Duodenal mucosa (tissue), 2 donors: ENCODE data around the gene KRT25.
A peak's percentile ranks its signal among the peaks of the same experiment; 100 is the strongest.

ENCODE experiments used
- H3K27ac ChIP-seq: one replicate; pipeline ENCODE4 v1.7.0; 2013; ENCODE audit warnings: low read depth, low read length
- H3K27me3 ChIP-seq, 2 donors: one replicate each; pipeline ENCODE4 v1.7.0; 2013; ENCODE audit warnings: low read length in 2 of 2, control low read depth in 1 of 2; ENCODE audit not compliant: insufficient read depth in 2 of 2, control insufficient read depth in 1 of 2
- H3K36me3 ChIP-seq, 2 donors: one replicate each; pipeline ENCODE4 v1.7.0; 2013; ENCODE audit warnings: low read length in 2 of 2, control low read depth in 1 of 2; ENCODE audit not compliant: insufficient read depth in 2 of 2, control insufficient read depth in 1 of 2
- H3K4me1 ChIP-seq, 2 donors: one replicate each; pipeline ENCODE4 v1.7.0; 2013; ENCODE audit warnings: low read length in 2 of 2, control low read depth in 1 of 2; ENCODE audit not compliant: insufficient read depth in 2 of 2, control insufficient read depth in 1 of 2
- H3K4me3 ChIP-seq, 2 donors: one replicate each; pipeline ENCODE4 v1.7.0; 2013; ENCODE audit warnings: low read length in 2 of 2, low read depth in 1 of 2
- H3K9ac ChIP-seq, 2 donors: one replicate each; pipeline ENCODE4 v1.7.0; 2013; ENCODE audit warnings: low read length in 2 of 2, low read depth in 1 of 2
- H3K9me3 ChIP-seq, 2 donors: one replicate each; pipeline ENCODE4 v1.7.0; 2013; ENCODE audit warnings: low read length in 2 of 2, control low read depth in 1 of 2; ENCODE audit not compliant: control insufficient read depth in 1 of 2

KRT25 gene

GRCh38 chr17:40791111-40791510 is 36.0 kb upstream of the KRT25 start:
- no peak overlapping the region for H3K27ac ChIP-seq

GRCh38 chr17:40782450-40782849 is 27.3 kb upstream of the KRT25 start, which contains the start of gene KRT27:
Gene KRT27, minus strand, starts transcription at chr17:40782550. Its CDS starts 57 bp downstream, at chr17:40782493.
- H3K27me3 ChIP-seq = peaks cover 25 to 28% of the 10 kb centered on the region in 2 donors
- H3K36me3 ChIP-seq = no peaks in the 10 kb centered on the region
- H3K4me3 ChIP-seq = no peak within 1 kb of the TSS

More at GRCh38 chr17:40791111-40791510, 36.0 kb upstream of the KRT25 start:
- no peaks in the 10 kb centered on the region for H3K9me3 ChIP-seq
- H3K9ac ChIP-seq = no peak overlapping the region
- peaks cover 10 to 11% of the 10 kb centered on the region in 2 donors for H3K27me3 ChIP-seq
- H3K4me3 ChIP-seq = no peak overlapping the region
- no peaks in the 10 kb centered on the region for H3K36me3 ChIP-seq
- no peaks in the 10 kb centered on the region for H3K4me1 ChIP-seq

GRCh38 chr17:40779181-40779909 is 24.2 kb upstream of the KRT25 start:
- Histone ChIP-seq H3K9me3 (no peaks in the 10 kb centered on the region), H3K9ac (no peak overlapping the region), H3K4me1 (no peaks in the 10 kb centered on the region), H3K36me3 (no peaks in the 10 kb centered on the region), H3K4me3 (peak overlapping the region; percentile 30 to 37), H3K27me3 (peaks cover 26 to 36% of the 10 kb centered on the region in 2 donors), H3K27ac (no peak overlapping the region)

More at GRCh38 chr17:40782450-40782849, 27.3 kb upstream of the KRT25 start, which contains the start of gene KRT27:
- Histone ChIP-seq H3K27ac (no peak within 1 kb of the TSS), H3K9me3 (no peaks in the 10 kb centered on the region), H3K4me1 (no peaks in the 10 kb centered on the region), H3K9ac (no peak within 1 kb of the TSS)

- Histone ChIP-seq H3K9ac (no peak overlapping the region), H3K9me3 (no peaks in the 10 kb centered on the region), H3K4me1 (no peaks in the 10 kb centered on the region), H3K4me3 (no peak overlapping the region), H3K36me3 (no peaks in the 10 kb centered on the region), H3K27me3 (peaks cover 26 to 36% of the 10 kb centered on the region in 2 donors), H3K27ac (no peak overlapping the region)
Observed at GRCh38 chr17:40778461-40778860, 23.3 kb upstream of the KRT25 start.

- H3K36me3 ChIP-seq = no peaks in the 10 kb centered on the region
- H3K9me3 ChIP-seq = no peaks in the 10 kb centered on the region
- H3K4me1 ChIP-seq = no peaks in the 10 kb centered on the region
- peaks cover 26 to 38% of the 10 kb centered on the region in 2 donors for H3K27me3 ChIP-seq
- no peak overlapping the region for H3K9ac ChIP-seq
- no peak overlapping the region for H3K27ac ChIP-seq
- H3K4me3 ChIP-seq = no peak overlapping the region
Observed at GRCh38 chr17:40777971-40778370, 22.8 kb upstream of the KRT25 start.

- Histone ChIP-seq H3K4me3 (no peak overlapping the region), H3K27ac (no peak overlapping the region), H3K9me3 (no peaks in the 10 kb centered on the region), H3K9ac (no peak overlapping the region), H3K27me3 (peaks cover 26 to 42% of the 10 kb centered on the region in 2 donors), H3K36me3 (no peaks in the 10 kb centered on the region), H3K4me1 (no peaks in the 10 kb centered on the region)
Observed at GRCh38 chr17:40777459-40777858, 22.3 kb upstream of the KRT25 start.

- Histone ChIP-seq H3K36me3 (no peaks in the 10 kb centered on the region), H3K27ac (no peak overlapping the region), H3K27me3 (peaks cover 20 to 42% of the 10 kb centered on the region in 2 donors), H3K9me3 (no peaks in the 10 kb centered on the region), H3K4me1 (no peaks in the 10 kb centered on the region), H3K9ac (no peak overlapping the region), H3K4me3 (no peak overlapping the region)
Observed at GRCh38 chr17:40775945-40776344, 20.8 kb upstream of the KRT25 start.

GRCh38 chr17:40772101-40772500 is 17.0 kb upstream of the KRT25 start, which contains the start of gene KRT26:
Gene KRT26, minus strand, starts transcription at chr17:40772201. Its CDS starts 88 bp downstream, at chr17:40772113.
- Histone ChIP-seq H3K4me3 (no peak within 1 kb of the TSS), H3K4me1 (no peaks in the 10 kb centered on the region), H3K36me3 (no peaks in the 10 kb centered on the region), H3K27me3 (peaks cover 4 to 19% of the 10 kb centered on the region in 2 donors), H3K9me3 (no peaks in the 10 kb centered on the region), H3K27ac (no peak within 1 kb of the TSS), H3K9ac (no peak within 1 kb of the TSS)

- H3K4me1 ChIP-seq = no peaks in the 10 kb centered on the region
- no peak overlapping the region for H3K27ac ChIP-seq
- no peaks in the 10 kb centered on the region for H3K36me3 ChIP-seq
- H3K9me3 ChIP-seq = peaks cover 7 to 13% of the 10 kb centered on the region in 2 donors
- H3K4me3 ChIP-seq = no peak overlapping the region
- peaks cover 5 to 12% of the 10 kb centered on the region in 2 donors for H3K27me3 ChIP-seq
- no peak overlapping the region for H3K9ac ChIP-seq
Observed at GRCh38 chr17:40765657-40766056, 10.5 kb upstream of the KRT25 start.

- Histone ChIP-seq H3K27me3 (peaks cover 5 to 12% of the 10 kb centered on the region in 2 donors), H3K4me1 (no peaks in the 10 kb centered on the region), H3K36me3 (no peaks in the 10 kb centered on the region), H3K9ac (no peak overlapping the region), H3K27ac (no peak overlapping the region), H3K4me3 (no peak overlapping the region), H3K9me3 (peaks cover 10 to 28% of the 10 kb centered on the region in 2 donors)
Observed at GRCh38 chr17:40763752-40764151, 8.6 kb upstream of the KRT25 start.
